Measurements from ENCODE around the gene ARL4D.

Gene ARL4D

GRCh38 chr17:43389046-43389947 is 9.5 kb upstream of the ARL4D start (continued):
- TF ChIP-seq ZNF202 (tag by site-specific recombination; IDR thresholded peaks at IDR 0.05; ENCODE audit: borderline replicate concordance) (no peak), ZBTB8A (tag by site-specific recombination; IDR thresholded peaks at IDR 0.05) (peak; percentile 92), ZNF394 (tag by site-specific recombination; IDR thresholded peaks at IDR 0.05; ENCODE audit: borderline replicate concordance) (0 out of 2 replicates have a peak, but pooled peaks have one; percentile 12), ZBTB21 (tag by site-specific recombination; IDR thresholded peaks at IDR 0.05) (0 out of 2 replicates have a peak, but pooled peaks have one; percentile 42), ZNF174 (tag by site-specific recombination; IDR thresholded peaks at IDR 0.05) (no peak), SP2 (tag by site-specific recombination; IDR thresholded peaks at IDR 0.05) (peak; percentile 83), ZBTB11 (tag by site-specific recombination; conservative IDR thresholded peaks at IDR 0.05; ENCODE audit: low read depth) (no peak; the same call in 1 of the 2 replicates), ZNF335 (tag by site-specific recombination; conservative IDR thresholded peaks at IDR 0.05) (peak; percentile 86), ZNF785 (tag by site-specific recombination; IDR thresholded peaks at IDR 0.05) (no peak), GLIS2 (tag by site-specific recombination; IDR thresholded peaks at IDR 0.05) (peak; percentile 78), PRDM2 (tag by site-specific recombination; IDR thresholded peaks at IDR 0.05; ENCODE audit: borderline replicate concordance) (no peak), ZNF2 (tag by site-specific recombination; IDR thresholded peaks at IDR 0.05) (no peak)

- POLR2A ChIA-PET: interaction anchor here (1.0 to 1.4 kb wide), 2 partner anchors 24 to 91 kb away, joined by 6 read pairs; partner anchors contain the start of gene DHX8
- no peaks in the 10 kb centered on the region for H3K9me3 ChIP-seq (ENCODE audit: control insufficient read depth, insufficient read depth, low read depth, low read length)
- TF ChIP-seq ZNF133 (tag by site-specific recombination; IDR thresholded peaks at IDR 0.05) (no peak), ZNF580 (tag by site-specific recombination; IDR thresholded peaks at IDR 0.05) (no peak), ZNF626 (tag by site-specific recombination; IDR thresholded peaks at IDR 0.05) (no peak), ZNF24 (tag by site-specific recombination; IDR thresholded peaks at IDR 0.05) (no peak), RBAK (tag by site-specific recombination; IDR thresholded peaks at IDR 0.05) (no peak), BCL6B (tag by site-specific recombination; IDR thresholded peaks at IDR 0.05) (no peak), ZNF416 (tag by site-specific recombination; IDR thresholded peaks at IDR 0.05) (no peak), ZNF48 (tag by site-specific recombination; IDR thresholded peaks at IDR 0.05) (no peak), ZNF174 (tag by site-specific recombination; IDR thresholded peaks at IDR 0.05) (no peak), ZBTB49 (tag by site-specific recombination; IDR thresholded peaks at IDR 0.05; ENCODE audit: low read depth) (no peak)
- CTCF ChIA-PET: interaction anchor here (0.5 to 12.6 kb wide), 13 partner anchors 12 to 1386 kb away, joined by 3 to 406 read pairs (median 3); partner anchors contain the start of gene DHX8
- H3K4me1 ChIP-seq (ENCODE audit: control insufficient read depth, insufficient read depth, low read length): no peaks in the 10 kb centered on the region
- H3K4me3 ChIP-seq (ENCODE audit: low read depth, low read length): no peak overlapping the region
- H3K27ac ChIP-seq (ENCODE audit: extremely low read depth, low read depth, low read length): no peak overlapping the region
- no peaks in the 10 kb centered on the region for H3K36me3 ChIP-seq (ENCODE audit: control insufficient read depth in 2 of 2, insufficient read depth in 1 of 2, low read length in 2 of 2)
These were observed 6.4 kb upstream of the ARL4D start for GRCh38 chr17:43392397-43392796.

Measured in HEK293 (cell line).